ENCODE data around the gene KITLG. TPM values are rescaled to one million over a fixed set of nuclear protein-coding genes. Genes with fewer than 3 reads are reported as not detected.

Gene KITLG
- polyA plus RNA-seq, 2 of the 4 experiments (the other 2 are of a cell fraction) = 8.0 to 10.1 TPM

DNA sequence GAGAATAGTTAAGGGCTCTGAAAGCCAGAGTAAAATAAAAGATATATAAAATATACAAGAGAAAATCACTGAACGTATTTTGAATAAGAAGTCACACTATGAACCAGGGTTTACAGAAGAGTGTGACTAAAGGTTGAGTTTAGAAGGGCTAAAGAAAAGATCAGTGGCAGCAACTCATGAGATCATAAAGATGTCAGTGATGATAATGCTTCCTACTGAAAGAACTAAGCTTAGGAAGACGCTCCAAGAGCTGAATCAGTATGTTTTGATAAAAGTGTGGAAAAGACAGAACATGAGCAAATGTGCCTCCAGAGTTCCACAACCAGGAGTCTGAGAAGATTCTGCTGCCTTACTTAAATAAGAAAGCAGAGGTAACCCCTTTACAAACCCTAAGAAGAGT is 74.6 kb downstream of the KITLG start:
- no peak for TF ChIP-seq EHMT2 (IDR thresholded peaks at IDR 0.05; ENCODE audit: low read depth)

DNA sequence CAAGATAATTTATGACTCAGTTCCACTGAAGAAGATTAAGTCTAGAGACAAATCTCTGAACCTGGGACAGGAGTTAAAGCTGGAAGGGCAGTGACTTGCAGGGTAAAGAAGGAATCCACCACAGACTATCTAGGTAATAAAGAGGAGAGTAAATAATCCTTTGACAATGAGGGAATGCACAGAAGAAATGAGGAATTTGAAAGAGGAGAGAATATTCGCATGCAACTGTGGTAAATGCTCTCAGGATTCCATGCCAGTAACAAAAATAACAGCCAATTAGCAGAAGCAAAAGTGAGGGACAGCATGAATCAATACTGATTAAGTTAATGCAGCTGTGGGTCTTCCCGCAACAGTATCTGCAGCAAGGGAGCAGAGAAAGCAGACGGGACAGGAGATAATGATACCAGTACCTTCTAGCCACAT is 77.0 kb downstream of the KITLG start:
- no peak for TF ChIP-seq SMC3 (IDR thresholded peaks at IDR 0.05)
- TF ChIP-seq, protein P1, sequence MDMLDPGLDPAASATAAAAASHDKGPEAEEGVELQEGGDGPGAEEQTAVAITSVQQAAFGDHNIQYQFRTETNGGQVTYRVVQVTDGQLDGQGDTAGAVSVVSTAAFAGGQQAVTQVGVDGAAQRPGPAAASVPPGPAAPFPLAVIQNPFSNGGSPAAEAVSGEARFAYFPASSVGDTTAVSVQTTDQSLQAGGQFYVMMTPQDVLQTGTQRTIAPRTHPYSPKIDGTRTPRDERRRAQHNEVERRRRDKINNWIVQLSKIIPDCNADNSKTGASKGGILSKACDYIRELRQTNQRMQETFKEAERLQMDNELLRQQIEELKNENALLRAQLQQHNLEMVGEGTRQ (IDR thresholded peaks at IDR 0.05) = no peak
- TF ChIP-seq RCOR1 (IDR thresholded peaks at IDR 0.05; ENCODE audit: low read depth, low read length) = no peak
- no peak for TF ChIP-seq ESRRA (IDR thresholded peaks at IDR 0.05; ENCODE audit: borderline replicate concordance, low read length)
- TF ChIP-seq, protein P2, sequence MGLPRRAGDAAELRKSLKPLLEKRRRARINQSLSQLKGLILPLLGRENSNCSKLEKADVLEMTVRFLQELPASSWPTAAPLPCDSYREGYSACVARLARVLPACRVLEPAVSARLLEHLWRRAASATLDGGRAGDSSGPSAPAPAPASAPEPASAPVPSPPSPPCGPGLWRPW (IDR thresholded peaks at IDR 0.05) = no peak
- TF ChIP-seq TFCP2L1 (CRISPR knock-in tag; IDR thresholded peaks at IDR 0.05) = no peak
- TF ChIP-seq, protein P3, sequence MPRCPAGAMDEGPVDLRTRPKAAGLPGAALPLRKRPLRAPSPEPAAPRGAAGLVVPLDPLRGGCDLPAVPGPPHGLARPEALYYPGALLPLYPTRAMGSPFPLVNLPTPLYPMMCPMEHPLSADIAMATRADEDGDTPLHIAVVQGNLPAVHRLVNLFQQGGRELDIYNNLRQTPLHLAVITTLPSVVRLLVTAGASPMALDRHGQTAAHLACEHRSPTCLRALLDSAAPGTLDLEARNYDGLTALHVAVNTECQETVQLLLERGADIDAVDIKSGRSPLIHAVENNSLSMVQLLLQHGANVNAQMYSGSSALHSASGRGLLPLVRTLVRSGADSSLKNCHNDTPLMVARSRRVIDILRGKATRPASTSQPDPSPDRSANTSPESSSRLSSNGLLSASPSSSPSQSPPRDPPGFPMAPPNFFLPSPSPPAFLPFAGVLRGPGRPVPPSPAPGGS (IDR thresholded peaks at IDR 0.05) = no peak
- no peak for TF ChIP-seq ZSCAN20 (CRISPR knock-in tag; IDR thresholded peaks at IDR 0.05)
- no peak for TF ChIP-seq RFX5 (IDR thresholded peaks at IDR 0.05)
- TF ChIP-seq, protein P4, sequence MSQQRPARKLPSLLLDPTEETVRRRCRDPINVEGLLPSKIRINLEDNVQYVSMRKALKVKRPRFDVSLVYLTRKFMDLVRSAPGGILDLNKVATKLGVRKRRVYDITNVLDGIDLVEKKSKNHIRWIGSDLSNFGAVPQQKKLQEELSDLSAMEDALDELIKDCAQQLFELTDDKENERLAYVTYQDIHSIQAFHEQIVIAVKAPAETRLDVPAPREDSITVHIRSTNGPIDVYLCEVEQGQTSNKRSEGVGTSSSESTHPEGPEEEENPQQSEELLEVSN (IDR thresholded peaks at IDR 0.05; ENCODE audit: borderline replicate concordance, low read depth) = no peak
- TF ChIP-seq ZNF302 (CRISPR knock-in tag; IDR thresholded peaks at IDR 0.05) = no peak
- no peak for TF ChIP-seq CHD4 (IDR thresholded peaks at IDR 0.05; ENCODE audit: borderline replicate concordance)
- TF ChIP-seq ZFP36 (IDR thresholded peaks at IDR 0.05; ENCODE audit: borderline replicate concordance, partially characterized antibody) = no peak
- no peak for TF ChIP-seq RAD21 (conservative IDR thresholded peaks at IDR 0.05 in 1 of 2, IDR thresholded peaks at IDR 0.05 in 1 of 2)
- ChIA-PET CTCF (no interaction called here), POLR2A (no interaction called here)
- Histone ChIP-seq H3K4me3 (no peak overlapping the region), H3K4me2 (no peak overlapping the region), H3K4me1 (0 out of 3 replicates have a peak, but pooled peaks cover 7% of the 10 kb centered on the region), H3K27ac (no peak overlapping the region), H3K9me3 (no peaks in the 10 kb centered on the region)
- WGBS (ENCODE audit: missing lambda C conversion rate) = 88% methylated on average over 3 of the region's 3 CpGs
- no peak for ATAC-seq
- no peak for DNase-seq (ENCODE audit: low read depth in 1 of 2, low spot score in 1 of 2)
- no peak for FAIRE-seq

More for the DNA sequence above, 74.6 kb downstream of the KITLG start:
- FAIRE-seq (no peak), ATAC-seq (no peak), DNase-seq (ENCODE audit: low read depth in 1 of 2, low spot score in 1 of 2) (no peak)
- no peak overlapping the region for H3K27ac ChIP-seq
- WGBS (ENCODE audit: missing lambda C conversion rate) = 80% methylated on average over 2 of the region's 2 CpGs
- H3K4me1 ChIP-seq = 0 out of 3 replicates have a peak, but pooled peaks cover 7% of the 10 kb centered on the region
- CTCF ChIA-PET = no interaction called here
- no peak overlapping the region for H3K4me2 ChIP-seq
- H3K9me3 ChIP-seq = no peaks in the 10 kb centered on the region
- POLR2A ChIA-PET = no interaction called here
- H3K4me3 ChIP-seq = no peak overlapping the region

DNA sequence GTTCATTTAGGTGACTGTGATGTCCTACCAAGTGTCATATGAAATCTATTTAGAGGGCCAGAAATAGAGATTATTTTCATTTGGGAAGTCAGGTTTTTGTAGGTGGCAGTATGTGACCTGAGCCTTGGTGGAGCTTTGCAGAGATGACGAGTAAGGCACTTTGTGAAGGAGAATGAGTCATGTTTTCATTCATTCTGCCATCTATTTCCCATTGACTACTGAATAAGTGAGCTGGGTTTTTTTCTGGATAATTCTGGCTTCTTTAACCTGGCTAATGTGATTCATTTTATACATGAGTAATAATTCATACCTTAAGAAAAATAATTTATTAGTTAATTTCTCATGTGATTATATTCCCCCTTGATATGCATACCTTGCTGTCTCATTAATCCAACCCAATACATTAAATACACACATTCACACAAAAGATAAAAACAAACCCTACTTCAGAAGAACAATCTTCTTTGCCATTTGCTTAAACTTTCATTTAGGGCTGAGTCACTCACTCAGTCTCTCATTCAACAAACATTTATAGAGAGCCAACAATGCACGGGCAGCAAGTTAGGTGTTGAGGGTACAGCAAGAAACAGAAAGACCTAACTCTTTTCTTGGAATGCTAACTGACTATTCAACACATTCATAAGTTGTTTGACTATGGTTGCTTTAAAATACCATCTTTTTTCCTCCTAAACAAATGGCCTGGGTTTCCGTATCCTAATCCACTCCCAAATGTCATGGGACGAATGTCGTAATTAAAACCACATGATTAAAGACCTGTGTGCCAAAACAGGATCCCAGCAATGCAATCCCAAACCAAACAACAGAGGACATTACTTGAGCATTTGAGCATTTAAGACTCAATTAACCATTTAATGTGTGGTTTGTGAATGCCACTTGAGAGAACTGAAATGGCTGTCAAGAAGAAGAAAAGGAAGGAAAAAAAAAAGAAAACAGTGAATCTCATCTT is 78.0 kb downstream of the KITLG start:
- ChIA-PET POLR2A (no interaction called here), CTCF (no interaction called here)
- no peak for DNase-seq (ENCODE audit: low read depth in 1 of 2, low spot score in 1 of 2)
- Histone ChIP-seq H3K4me1 (0 out of 3 replicates have a peak, but pooled peaks cover 7% of the 10 kb centered on the region), H3K4me2 (no peak overlapping the region), H3K9me3 (no peaks in the 10 kb centered on the region), H3K27ac (no peak overlapping the region), H3K4me3 (no peak overlapping the region)
- TF ChIP-seq, protein P5, sequence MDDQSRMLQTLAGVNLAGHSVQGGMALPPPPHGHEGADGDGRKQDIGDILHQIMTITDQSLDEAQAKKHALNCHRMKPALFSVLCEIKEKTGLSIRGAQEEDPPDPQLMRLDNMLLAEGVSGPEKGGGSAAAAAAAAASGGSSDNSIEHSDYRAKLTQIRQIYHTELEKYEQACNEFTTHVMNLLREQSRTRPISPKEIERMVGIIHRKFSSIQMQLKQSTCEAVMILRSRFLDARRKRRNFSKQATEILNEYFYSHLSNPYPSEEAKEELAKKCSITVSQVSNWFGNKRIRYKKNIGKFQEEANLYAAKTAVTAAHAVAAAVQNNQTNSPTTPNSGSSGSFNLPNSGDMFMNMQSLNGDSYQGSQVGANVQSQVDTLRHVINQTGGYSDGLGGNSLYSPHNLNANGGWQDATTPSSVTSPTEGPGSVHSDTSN (IDR thresholded peaks at IDR 0.05) = no peak
- TF ChIP-seq SMC3 (IDR thresholded peaks at IDR 0.05) (no peak), NR3C1 (IDR thresholded peaks at IDR 0.05) (no peak), JUN (IDR thresholded peaks at IDR 0.05) (no peak), HOXB5 (CRISPR knock-in tag; IDR thresholded peaks at IDR 0.05) (no peak), ZFP36 (IDR thresholded peaks at IDR 0.05; ENCODE audit: borderline replicate concordance, partially characterized antibody) (no peak), CBX2 (IDR thresholded peaks at IDR 0.05; ENCODE audit: borderline replicate concordance, low read depth) (no peak)
- TF ChIP-seq, protein P6, sequence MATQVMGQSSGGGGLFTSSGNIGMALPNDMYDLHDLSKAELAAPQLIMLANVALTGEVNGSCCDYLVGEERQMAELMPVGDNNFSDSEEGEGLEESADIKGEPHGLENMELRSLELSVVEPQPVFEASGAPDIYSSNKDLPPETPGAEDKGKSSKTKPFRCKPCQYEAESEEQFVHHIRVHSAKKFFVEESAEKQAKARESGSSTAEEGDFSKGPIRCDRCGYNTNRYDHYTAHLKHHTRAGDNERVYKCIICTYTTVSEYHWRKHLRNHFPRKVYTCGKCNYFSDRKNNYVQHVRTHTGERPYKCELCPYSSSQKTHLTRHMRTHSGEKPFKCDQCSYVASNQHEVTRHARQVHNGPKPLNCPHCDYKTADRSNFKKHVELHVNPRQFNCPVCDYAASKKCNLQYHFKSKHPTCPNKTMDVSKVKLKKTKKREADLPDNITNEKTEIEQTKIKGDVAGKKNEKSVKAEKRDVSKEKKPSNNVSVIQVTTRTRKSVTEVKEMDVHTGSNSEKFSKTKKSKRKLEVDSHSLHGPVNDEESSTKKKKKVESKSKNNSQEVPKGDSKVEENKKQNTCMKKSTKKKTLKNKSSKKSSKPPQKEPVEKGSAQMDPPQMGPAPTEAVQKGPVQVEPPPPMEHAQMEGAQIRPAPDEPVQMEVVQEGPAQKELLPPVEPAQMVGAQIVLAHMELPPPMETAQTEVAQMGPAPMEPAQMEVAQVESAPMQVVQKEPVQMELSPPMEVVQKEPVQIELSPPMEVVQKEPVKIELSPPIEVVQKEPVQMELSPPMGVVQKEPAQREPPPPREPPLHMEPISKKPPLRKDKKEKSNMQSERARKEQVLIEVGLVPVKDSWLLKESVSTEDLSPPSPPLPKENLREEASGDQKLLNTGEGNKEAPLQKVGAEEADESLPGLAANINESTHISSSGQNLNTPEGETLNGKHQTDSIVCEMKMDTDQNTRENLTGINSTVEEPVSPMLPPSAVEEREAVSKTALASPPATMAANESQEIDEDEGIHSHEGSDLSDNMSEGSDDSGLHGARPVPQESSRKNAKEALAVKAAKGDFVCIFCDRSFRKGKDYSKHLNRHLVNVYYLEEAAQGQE (IDR thresholded peaks at IDR 0.05) = no peak
- TF ChIP-seq, protein P2 (IDR thresholded peaks at IDR 0.05) = no peak
- no peak for FAIRE-seq
- 82% methylated on average over 5 of the region's 5 CpGs for WGBS (ENCODE audit: missing lambda C conversion rate)
- no peak for ATAC-seq
